OCI-LY7 (cell line): ENCODE measurements around the gene EPX.

Experiments used
- EZH2phosphoT487 ChIP-seq: fragments of 200-600 bp; sonication (generic); IDR thresholded peaks from 2 replicates; pipeline ENCODE4 v1.6.1; 2018; ENCODE audit warnings: low read depth, borderline replicate concordance, mild to moderate bottlenecking, mixed run types, antibody characterized with exemption, low read length, moderate library complexity, mixed read lengths
- TF ChIP-seq, protein P1 (sequence below): fragments of 200-600 bp; sonication (generic); conservative IDR thresholded peaks from 2 replicates; pipeline ENCODE4 v1.5.1; 2014; ENCODE audit warnings: mild to moderate bottlenecking, antibody characterized with exemption, low read length, moderate library complexity, mixed read lengths

DNA sequence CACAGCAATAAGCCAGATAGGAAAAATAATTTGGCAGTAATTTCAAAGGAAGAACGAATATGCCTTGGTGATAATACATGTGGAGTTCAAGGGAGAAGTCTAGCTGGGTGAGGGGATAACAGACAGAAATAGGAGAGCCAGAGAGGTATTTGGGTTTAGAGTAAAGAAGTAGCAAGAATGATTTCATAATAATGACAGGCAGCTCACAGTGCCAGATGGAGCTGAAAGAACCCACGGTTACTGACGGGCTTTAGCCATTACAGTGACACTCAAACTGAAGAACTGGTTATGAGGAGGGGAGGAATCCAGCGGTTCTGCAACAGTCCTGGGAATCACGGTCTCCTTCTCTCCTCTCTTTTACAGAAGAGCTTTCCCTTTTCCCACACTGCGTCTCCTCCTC, 42.1 kb upstream of the EPX start:
- TF ChIP-seq, protein P1, sequence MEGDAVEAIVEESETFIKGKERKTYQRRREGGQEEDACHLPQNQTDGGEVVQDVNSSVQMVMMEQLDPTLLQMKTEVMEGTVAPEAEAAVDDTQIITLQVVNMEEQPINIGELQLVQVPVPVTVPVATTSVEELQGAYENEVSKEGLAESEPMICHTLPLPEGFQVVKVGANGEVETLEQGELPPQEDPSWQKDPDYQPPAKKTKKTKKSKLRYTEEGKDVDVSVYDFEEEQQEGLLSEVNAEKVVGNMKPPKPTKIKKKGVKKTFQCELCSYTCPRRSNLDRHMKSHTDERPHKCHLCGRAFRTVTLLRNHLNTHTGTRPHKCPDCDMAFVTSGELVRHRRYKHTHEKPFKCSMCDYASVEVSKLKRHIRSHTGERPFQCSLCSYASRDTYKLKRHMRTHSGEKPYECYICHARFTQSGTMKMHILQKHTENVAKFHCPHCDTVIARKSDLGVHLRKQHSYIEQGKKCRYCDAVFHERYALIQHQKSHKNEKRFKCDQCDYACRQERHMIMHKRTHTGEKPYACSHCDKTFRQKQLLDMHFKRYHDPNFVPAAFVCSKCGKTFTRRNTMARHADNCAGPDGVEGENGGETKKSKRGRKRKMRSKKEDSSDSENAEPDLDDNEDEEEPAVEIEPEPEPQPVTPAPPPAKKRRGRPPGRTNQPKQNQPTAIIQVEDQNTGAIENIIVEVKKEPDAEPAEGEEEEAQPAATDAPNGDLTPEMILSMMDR, result no peak
- TF ChIP-seq EZH2phosphoT487, result no peak
